Islet precursor cell (in vitro differentiated cells): ENCODE results near the gene KLHL17.
"Not testable (repeated sequence)": the region's sequence is repeated elsewhere in the genome, so short reads cannot be mapped to it uniquely, and the experiment has no call there.

ENCODE experiments used
- DNase-seq: peaks from one replicate; pipeline ENCODE4 v3.0.0-alpha.2; 2018

The KLHL17 gene

GRCh38 chr1:1003618-1004419, 43.4 kb downstream of the KLHL17 start:
- no peak for DNase-seq

- DNase-seq: peak; percentile 48
These were observed 44.0 kb downstream of the KLHL17 start for GRCh38 chr1:1004420-1004779.

GRCh38 chr1:1004780-1005697, 44.7 kb downstream of the KLHL17 start:
- peak; percentile 78 for DNase-seq

GRCh38 chr1:1005774-1006304, 45.5 kb downstream of the KLHL17 start:
- DNase-seq: peak; percentile 47

- peak; percentile 82 for DNase-seq
These were observed 46.1 kb downstream of the KLHL17 start for GRCh38 chr1:1006305-1007159.

- DNase-seq: not testable (repeated sequence)
These were observed 49.7 kb downstream of the KLHL17 start for GRCh38 chr1:1010131-1010530.

GRCh38 chr1:1011396-1011949, 51.1 kb downstream of the KLHL17 start:
- DNase-seq: no peak

GRCh38 chr1:1012736-1013104, 52.3 kb downstream of the KLHL17 start:
- DNase-seq: not testable (repeated sequence)

- DNase-seq: peak; percentile 90
These were observed 52.9 kb downstream of the KLHL17 start, which contains the start of gene ISG15 for GRCh38 chr1:1013105-1013921. ISG15 (plus strand) TSS chr1:1013497; CDS start chr1:1013574, 77 bp downstream.

- DNase-seq: peak; percentile 71
These were observed 53.7 kb downstream of the KLHL17 start for GRCh38 chr1:1013922-1014648.

GRCh38 chr1:1014799-1015681, 54.7 kb downstream of the KLHL17 start:
- DNase-seq: peak; percentile 57
